ENCODE data around the gene CXorf58. TPM values are rescaled to one million over a fixed set of nuclear protein-coding genes. Genes with fewer than 3 reads are reported as not detected.
A peak's percentile ranks its signal among the peaks of the same experiment; 100 is the strongest.
"Not testable (repeated sequence)": the region's sequence is repeated elsewhere in the genome, so short reads cannot be mapped to it uniquely, and the experiment has no call there.

The CXorf58 gene
- 0.17 TPM for polyA plus RNA-seq (2012; ENCODE audit: low read depth, missing spikeins)

GRCh38 chrX:23907498-23908218, at the start of gene CXorf58, which contains the start of gene APOO:
TSS of gene CXorf58 (plus strand) at chrX:23908006. CDS start at chrX:23910303, 2,297 bp downstream.
TSS of gene APOO (minus strand) at chrX:23907938. CDS start at chrX:23907702, 236 bp downstream.
- peak; percentile 64 for DNase-seq (ENCODE audit: insufficient read length, low spot score)
- TF ChIP-seq POLR2A (IDR thresholded peaks at IDR 0.05; ENCODE audit: low read depth, low read length) = no peak
- TF ChIP-seq TAF1 (IDR thresholded peaks at IDR 0.05; ENCODE audit: low read depth, low read length) = no peak; the same call in 1 of the 2 replicates
- no peak for TF ChIP-seq POU2F2 (IDR thresholded peaks at IDR 0.05; ENCODE audit: low read depth, low read length)
- no peak for TF ChIP-seq SPI1 (IDR thresholded peaks at IDR 0.05; ENCODE audit: low read depth, low read length)
- TF ChIP-seq POLR2AphosphoS5 (IDR thresholded peaks at IDR 0.05; ENCODE audit: low read depth, low read length) = no peak
- TF ChIP-seq PAX5 (IDR thresholded peaks at IDR 0.05; ENCODE audit: insufficient read depth, low read length, severe bottlenecking) = no peak
- peak; percentile 96 for FAIRE-seq

GRCh38 chrX:23859238-23859637, 48.6 kb upstream of the CXorf58 start:
- FAIRE-seq; DNase-seq (ENCODE audit: insufficient read length, low spot score): not testable (repeated sequence)

GRCh38 chrX:23861215-23861896, 46.5 kb upstream of the CXorf58 start:
- TF ChIP-seq TAF1 (IDR thresholded peaks at IDR 0.05; ENCODE audit: low read depth, low read length) (no peak), SPI1 (IDR thresholded peaks at IDR 0.05; ENCODE audit: low read depth, low read length) (no peak), POU2F2 (IDR thresholded peaks at IDR 0.05; ENCODE audit: low read depth, low read length) (no peak), POLR2AphosphoS5 (IDR thresholded peaks at IDR 0.05; ENCODE audit: low read depth, low read length) (no peak), POLR2A (IDR thresholded peaks at IDR 0.05; ENCODE audit: low read depth, low read length) (no peak), PAX5 (IDR thresholded peaks at IDR 0.05; ENCODE audit: insufficient read depth, low read length, severe bottlenecking) (no peak)
- FAIRE-seq (no peak), DNase-seq (ENCODE audit: insufficient read length, low spot score) (no peak)

- DNase-seq (ENCODE audit: insufficient read length, low spot score); FAIRE-seq: not testable (repeated sequence)
Measured at GRCh38 chrX:23861952-23862351, 45.9 kb upstream of the CXorf58 start.

- TF ChIP-seq POU2F2 (IDR thresholded peaks at IDR 0.05; ENCODE audit: low read depth, low read length) (no peak), POLR2AphosphoS5 (IDR thresholded peaks at IDR 0.05; ENCODE audit: low read depth, low read length) (no peak), TAF1 (IDR thresholded peaks at IDR 0.05; ENCODE audit: low read depth, low read length) (no peak), PAX5 (IDR thresholded peaks at IDR 0.05; ENCODE audit: insufficient read depth, low read length, severe bottlenecking) (no peak)
- DNase-seq (ENCODE audit: insufficient read length, low spot score) (no peak), FAIRE-seq (no peak)
Measured at GRCh38 chrX:23864742-23865326, 43.0 kb upstream of the CXorf58 start.

GRCh38 chrX:23870041-23870440, 37.8 kb upstream of the CXorf58 start:
- FAIRE-seq = peak; percentile 77
- DNase-seq (ENCODE audit: insufficient read length, low spot score) = no peak
- TF ChIP-seq TAF1 (IDR thresholded peaks at IDR 0.05; ENCODE audit: low read depth, low read length) (no peak), POLR2A (IDR thresholded peaks at IDR 0.05; ENCODE audit: low read depth, low read length) (no peak), SPI1 (IDR thresholded peaks at IDR 0.05; ENCODE audit: low read depth, low read length) (no peak), POLR2AphosphoS5 (IDR thresholded peaks at IDR 0.05; ENCODE audit: low read depth, low read length) (no peak), POU2F2 (IDR thresholded peaks at IDR 0.05; ENCODE audit: low read depth, low read length) (no peak), PAX5 (IDR thresholded peaks at IDR 0.05; ENCODE audit: insufficient read depth, low read length, severe bottlenecking) (no peak)

- DNase-seq (ENCODE audit: insufficient read length, low spot score) (no peak), FAIRE-seq (no peak)
- TF ChIP-seq POLR2A (IDR thresholded peaks at IDR 0.05; ENCODE audit: low read depth, low read length) = no peak
- no peak for TF ChIP-seq TAF1 (IDR thresholded peaks at IDR 0.05; ENCODE audit: low read depth, low read length)
- no peak for TF ChIP-seq POU2F2 (IDR thresholded peaks at IDR 0.05; ENCODE audit: low read depth, low read length)
- TF ChIP-seq PAX5 (IDR thresholded peaks at IDR 0.05; ENCODE audit: insufficient read depth, low read length, severe bottlenecking) = no peak
- TF ChIP-seq POLR2AphosphoS5 (IDR thresholded peaks at IDR 0.05; ENCODE audit: low read depth, low read length) = no peak
- TF ChIP-seq SPI1 (IDR thresholded peaks at IDR 0.05; ENCODE audit: low read depth, low read length) = no peak
Measured at GRCh38 chrX:23871905-23872546, 35.8 kb upstream of the CXorf58 start.

GRCh38 chrX:23879380-23880090, 28.3 kb upstream of the CXorf58 start:
- FAIRE-seq = no peak
- no peak for TF ChIP-seq POLR2A (IDR thresholded peaks at IDR 0.05; ENCODE audit: low read depth, low read length)
- TF ChIP-seq PAX5 (IDR thresholded peaks at IDR 0.05; ENCODE audit: insufficient read depth, low read length, severe bottlenecking) = no peak
- no peak for TF ChIP-seq SPI1 (IDR thresholded peaks at IDR 0.05; ENCODE audit: low read depth, low read length)
- no peak for TF ChIP-seq POU2F2 (IDR thresholded peaks at IDR 0.05; ENCODE audit: low read depth, low read length)
- no peak for TF ChIP-seq POLR2AphosphoS5 (IDR thresholded peaks at IDR 0.05; ENCODE audit: low read depth, low read length)
- no peak for TF ChIP-seq TAF1 (IDR thresholded peaks at IDR 0.05; ENCODE audit: low read depth, low read length)
- DNase-seq (ENCODE audit: insufficient read length, low spot score) = no peak

- TF ChIP-seq POLR2A (IDR thresholded peaks at IDR 0.05; ENCODE audit: low read depth, low read length) (no peak), TAF1 (IDR thresholded peaks at IDR 0.05; ENCODE audit: low read depth, low read length) (no peak), SPI1 (IDR thresholded peaks at IDR 0.05; ENCODE audit: low read depth, low read length) (no peak), PAX5 (IDR thresholded peaks at IDR 0.05; ENCODE audit: insufficient read depth, low read length, severe bottlenecking) (no peak), POLR2AphosphoS5 (IDR thresholded peaks at IDR 0.05; ENCODE audit: low read depth, low read length) (no peak), POU2F2 (IDR thresholded peaks at IDR 0.05; ENCODE audit: low read depth, low read length) (no peak)
- FAIRE-seq (no peak), DNase-seq (ENCODE audit: insufficient read length, low spot score) (no peak)
Measured at GRCh38 chrX:23883737-23884354, 24.0 kb upstream of the CXorf58 start.
